Measurements from ENCODE around the gene SYNE3.
"Not testable (repeated sequence)": the region's sequence is repeated elsewhere in the genome, so short reads cannot be mapped to it uniquely, and the experiment has no call there.

Gene SYNE3

GRCh38 chr14:95523051-95523814 is 6.8 kb upstream of the SYNE3 start:
- DNase-seq = no peak

- DNase-seq = no peak
These were observed 6.1 kb upstream of the SYNE3 start for GRCh38 chr14:95522556-95522955.

- no peak for DNase-seq
These were observed 5.7 kb upstream of the SYNE3 start for GRCh38 chr14:95522116-95522515.

GRCh38 chr14:95521001-95521400 is 4.6 kb upstream of the SYNE3 start:
- no peak for DNase-seq

- no peak for DNase-seq
These were observed 3.9 kb upstream of the SYNE3 start for GRCh38 chr14:95520346-95520745.

- no peak for DNase-seq
These were observed 3.2 kb upstream of the SYNE3 start for GRCh38 chr14:95519699-95520098.

GRCh38 chr14:95518045-95518751 is 1.7 kb upstream of the SYNE3 start:
- DNase-seq = no peak

GRCh38 chr14:95515596-95516552 is 576 bp downstream of the SYNE3 start:
- no peak for DNase-seq

- DNase-seq = no peak
These were observed 1.4 kb downstream of the SYNE3 start for GRCh38 chr14:95515080-95515489.

GRCh38 chr14:95514131-95515079 is 2.0 kb downstream of the SYNE3 start:
- no peak for DNase-seq

GRCh38 chr14:95513291-95513690 is 3.2 kb downstream of the SYNE3 start:
- no peak for DNase-seq

- no peak for DNase-seq
These were observed 4.8 kb downstream of the SYNE3 start for GRCh38 chr14:95511687-95512086.

GRCh38 chr14:95510804-95511203 is 5.6 kb downstream of the SYNE3 start:
- no peak for DNase-seq

- not testable (repeated sequence) for DNase-seq
These were observed 6.1 kb downstream of the SYNE3 start for GRCh38 chr14:95510344-95510743.

GRCh38 chr14:95509495-95509894 is 7.0 kb downstream of the SYNE3 start:
- no peak for DNase-seq

- no peak for DNase-seq
These were observed 8.1 kb downstream of the SYNE3 start for GRCh38 chr14:95508377-95508776.

GRCh38 chr14:95507701-95508103 is 8.7 kb downstream of the SYNE3 start:
- DNase-seq = no peak

GRCh38 chr14:95507174-95507573 is 9.3 kb downstream of the SYNE3 start:
- DNase-seq = no peak

- no peak for DNase-seq
These were observed 11.3 kb downstream of the SYNE3 start for GRCh38 chr14:95505030-95505589.

GRCh38 chr14:95504135-95505029 is 12.1 kb downstream of the SYNE3 start:
- DNase-seq = no peak

Measured in SHP77 (cell line).